ENCODE data around the gene HSD17B12.

The HSD17B12 gene

GRCh38 chr11:43806976-43807375 lies 126.4 kb downstream of the HSD17B12 start:
- no peak for DNase-seq (ENCODE audit: low read depth)

GRCh38 chr11:43810929-43811596 lies 130.5 kb downstream of the HSD17B12 start:
- no peak for DNase-seq (ENCODE audit: low read depth)

DNA sequence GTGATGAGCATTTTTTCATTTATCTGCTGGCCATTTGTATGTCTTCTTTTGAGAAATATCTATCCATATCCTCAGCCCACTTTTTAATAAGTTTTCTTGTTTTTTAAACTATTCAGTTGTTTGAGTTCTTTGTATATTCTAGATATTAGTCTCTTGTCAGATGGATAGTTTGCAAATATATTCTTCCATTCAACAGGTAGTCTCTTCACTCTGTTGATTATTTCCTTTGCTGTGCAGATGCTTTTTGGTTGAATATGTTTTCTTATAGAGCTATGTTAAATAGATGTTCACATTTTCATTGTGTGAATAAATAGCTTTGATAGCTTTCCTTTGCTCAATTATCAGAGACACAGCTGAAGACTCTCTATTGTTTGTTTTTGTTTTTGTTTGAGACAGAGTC lies 131.9 kb downstream of the HSD17B12 start:
- no peak for DNase-seq (ENCODE audit: low read depth)

DNA sequence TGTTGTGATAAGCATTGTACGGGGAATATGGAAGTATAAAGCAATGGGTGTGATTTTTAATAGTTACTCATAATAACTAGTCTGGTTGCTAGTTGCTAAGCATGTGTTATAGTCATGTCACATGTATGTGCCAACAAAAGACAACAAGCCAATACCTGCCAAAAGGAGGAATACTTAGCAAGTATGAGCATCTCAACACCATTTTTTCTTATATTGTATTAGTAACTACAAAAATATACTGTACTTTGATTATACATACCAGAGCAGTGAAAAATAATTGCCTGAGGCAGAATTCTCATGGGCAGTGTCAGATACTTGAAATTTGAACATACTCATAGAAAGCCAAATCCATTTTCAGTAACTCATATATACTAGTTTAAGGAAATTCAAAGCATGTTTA lies 137.7 kb downstream of the HSD17B12 start:
- DNase-seq (ENCODE audit: low read depth), result no peak

DNA sequence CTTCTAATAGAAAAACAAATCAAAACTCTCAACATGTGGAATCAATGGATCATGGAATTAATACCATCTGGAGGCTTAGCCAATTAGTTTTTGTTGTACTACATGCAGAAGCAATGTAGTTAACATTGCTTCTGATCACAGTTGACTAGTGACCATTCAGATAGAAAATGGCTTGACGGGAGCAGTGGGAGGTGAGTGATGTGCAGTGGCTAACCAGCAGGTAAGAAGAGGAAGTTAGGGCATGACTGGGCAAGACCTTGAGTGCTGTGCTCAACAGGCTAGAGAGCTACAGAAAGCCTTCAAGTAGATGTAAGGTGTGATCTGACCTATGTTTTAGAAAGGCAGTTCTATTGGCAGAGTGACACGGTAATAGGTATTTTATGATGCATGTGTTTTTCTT lies 139.4 kb downstream of the HSD17B12 start:
- no peak for DNase-seq (ENCODE audit: low read depth)

DNA sequence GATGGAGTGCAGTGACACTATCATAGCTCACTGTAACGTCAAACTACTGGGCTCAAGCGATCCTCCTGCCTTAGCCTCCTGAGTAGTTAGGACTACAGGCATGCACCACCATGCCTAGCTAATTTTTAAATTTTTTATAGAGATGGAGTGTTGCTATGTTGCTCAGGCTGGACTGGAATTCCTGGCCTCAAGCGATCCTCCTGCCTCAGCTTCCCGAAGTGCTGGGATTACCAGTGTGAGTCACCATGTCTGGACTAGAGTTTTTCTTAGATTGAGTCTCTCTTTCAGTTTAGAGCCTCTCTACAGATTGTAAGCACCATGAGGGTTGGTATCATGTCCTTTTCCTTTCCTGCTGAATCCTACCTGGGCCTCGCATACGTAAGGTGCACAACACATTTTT lies 142.8 kb downstream of the HSD17B12 start:
- DNase-seq (ENCODE audit: low read depth), result no peak

DNA sequence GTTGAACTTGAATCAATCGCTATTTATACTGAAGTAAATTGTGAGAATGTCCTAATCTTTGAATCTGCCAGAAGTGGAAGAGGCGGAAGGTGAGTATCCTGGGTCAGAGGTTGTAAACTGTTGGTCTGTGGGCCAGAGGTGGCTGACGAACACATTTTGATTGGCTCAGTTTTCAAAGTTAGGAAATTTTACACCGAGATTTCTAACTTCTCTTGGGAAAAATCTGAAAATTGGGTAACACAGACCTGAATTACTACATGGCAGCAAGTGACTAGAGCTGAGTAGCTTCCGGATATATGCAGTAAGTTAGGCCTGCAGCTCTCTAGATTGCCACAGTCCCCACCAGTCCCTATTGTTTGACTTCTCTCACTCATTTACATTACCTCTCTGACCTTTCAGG lies 143.3 kb downstream of the HSD17B12 start:
- no peak for DNase-seq (ENCODE audit: low read depth)

DNA sequence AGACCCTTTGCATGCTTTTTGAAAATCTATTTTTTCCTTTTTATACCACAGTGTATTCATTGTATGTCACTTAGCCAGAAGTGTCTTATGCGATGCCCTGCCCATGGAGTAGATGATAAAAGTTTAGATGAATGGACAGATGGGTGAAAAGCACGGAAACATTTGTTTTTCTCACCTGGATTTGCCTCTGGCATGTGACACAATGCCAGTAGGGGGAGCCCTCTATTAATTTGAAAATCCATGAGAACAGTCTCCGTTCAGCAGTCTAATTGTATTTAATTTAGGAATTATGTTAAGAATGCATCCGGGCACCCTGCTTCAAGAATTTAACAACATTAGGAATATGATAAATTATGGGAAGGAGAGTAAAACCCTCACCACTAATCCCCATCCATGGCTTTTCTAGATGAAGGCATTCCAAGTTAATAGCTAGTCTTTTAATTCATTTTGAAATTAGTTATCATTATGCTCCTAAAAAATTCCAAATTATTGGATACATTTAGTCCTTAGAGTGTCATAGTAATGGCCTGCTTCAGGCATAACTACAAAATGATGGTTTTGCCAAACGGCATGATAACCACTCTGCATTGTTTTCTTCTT lies 144.8 kb downstream of the HSD17B12 start:
- DNase-seq (ENCODE audit: low read depth), result peak; percentile 43

GRCh38 chr11:43830928-43831440 lies 150.4 kb downstream of the HSD17B12 start:
- peak; percentile 100 for DNase-seq (ENCODE audit: low read depth)

GRCh38 chr11:43832536-43832935 lies 152.0 kb downstream of the HSD17B12 start:
- no peak for DNase-seq (ENCODE audit: low read depth)

- peak; percentile 85 for DNase-seq (ENCODE audit: low read depth)
Observed at GRCh38 chr11:43833657-43834073, 153.1 kb downstream of the HSD17B12 start.

- no peak for DNase-seq (ENCODE audit: low read depth)
Observed at GRCh38 chr11:43834286-43834685, 153.7 kb downstream of the HSD17B12 start.

- DNase-seq (ENCODE audit: low read depth), result peak; percentile 65
Observed at GRCh38 chr11:43835104-43835503, 154.6 kb downstream of the HSD17B12 start.

DNA sequence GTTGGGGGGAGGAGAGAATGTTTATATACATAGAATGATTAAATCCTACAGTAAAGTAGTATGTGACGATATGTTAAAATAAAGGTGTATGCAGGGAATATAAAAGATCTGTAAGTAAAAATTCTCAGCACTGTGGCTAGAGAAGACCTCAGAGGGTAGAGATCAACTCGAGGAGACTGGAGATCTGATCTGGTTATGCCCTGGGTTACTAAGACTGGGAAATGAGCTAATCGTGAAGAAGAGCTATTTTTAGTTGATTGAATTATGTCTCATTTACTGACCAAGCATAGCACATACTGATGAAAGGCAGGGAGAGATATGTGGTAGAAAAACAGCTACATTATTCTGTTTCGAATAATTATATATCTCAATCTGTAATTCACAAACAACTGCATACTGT lies 157.3 kb downstream of the HSD17B12 start:
- DNase-seq (ENCODE audit: low read depth), result peak; percentile 11

DNA sequence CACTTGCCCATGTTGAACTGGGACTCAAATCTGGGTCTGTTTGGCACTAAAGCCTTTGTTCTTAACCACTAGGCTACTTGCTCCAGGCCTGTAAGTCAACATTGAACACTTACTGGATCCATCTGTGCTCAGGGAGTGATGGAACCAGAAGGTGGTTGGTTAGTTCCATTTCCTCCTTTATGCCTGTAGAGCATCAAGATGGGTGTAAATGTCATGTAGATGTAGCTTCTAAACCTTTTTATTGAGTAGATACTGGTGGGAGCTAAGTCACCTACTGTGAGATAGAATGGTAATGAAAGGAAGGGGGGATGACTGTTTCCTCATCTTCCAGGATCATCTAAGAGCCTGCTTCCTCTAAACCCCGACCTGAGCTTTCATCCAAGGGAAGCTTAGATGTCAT lies 161.5 kb downstream of the HSD17B12 start:
- DNase-seq (ENCODE audit: low read depth), result no peak

DNA sequence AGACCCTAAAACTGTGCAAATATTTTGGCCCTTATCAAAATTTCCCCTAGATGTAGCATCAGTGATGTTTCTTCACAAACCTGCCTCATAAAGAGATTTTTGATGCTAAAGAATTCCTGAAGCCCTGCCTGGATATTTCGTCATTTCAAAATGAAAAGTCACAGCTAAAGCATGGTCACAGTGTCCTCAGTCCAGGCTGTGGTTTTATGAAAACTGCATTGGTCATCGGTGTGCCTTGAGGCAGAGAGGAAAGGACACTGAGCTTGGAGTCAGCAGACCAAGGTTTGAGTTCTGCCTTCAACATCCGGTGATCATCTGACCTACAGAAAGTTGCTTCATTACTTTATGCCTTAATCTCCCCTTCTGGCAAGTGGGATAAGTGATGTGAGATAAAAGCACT lies 165.3 kb downstream of the HSD17B12 start:
- DNase-seq (ENCODE audit: low read depth), result no peak

DNA sequence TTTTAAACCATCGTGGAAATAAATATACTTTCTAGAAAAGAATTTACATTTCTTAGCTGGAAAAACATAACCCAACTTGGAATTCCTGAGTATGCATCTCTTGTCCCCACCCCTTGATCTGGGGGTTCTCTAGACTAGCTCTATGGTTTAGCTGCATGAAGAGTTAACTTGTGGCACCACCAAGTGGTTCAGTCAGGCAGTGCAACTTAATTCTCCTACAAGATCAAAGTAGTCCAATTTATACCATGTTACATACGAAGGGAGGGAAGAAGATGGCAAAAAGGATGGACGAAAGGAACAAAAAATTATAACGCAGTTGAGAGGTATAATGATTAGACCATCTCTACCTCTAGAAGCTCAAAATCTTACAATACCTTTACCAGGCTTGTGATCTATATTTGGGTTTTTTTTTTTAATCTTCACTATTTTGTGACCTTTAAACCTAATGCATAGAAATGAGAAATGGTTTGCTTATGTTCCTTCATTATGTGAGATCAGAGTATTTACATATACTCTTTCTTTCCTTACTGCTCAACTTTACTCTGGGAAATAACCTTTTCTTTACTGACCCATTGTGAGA lies 171.6 kb downstream of the HSD17B12 start:
- DNase-seq (ENCODE audit: low read depth), result peak; percentile 86

DNA sequence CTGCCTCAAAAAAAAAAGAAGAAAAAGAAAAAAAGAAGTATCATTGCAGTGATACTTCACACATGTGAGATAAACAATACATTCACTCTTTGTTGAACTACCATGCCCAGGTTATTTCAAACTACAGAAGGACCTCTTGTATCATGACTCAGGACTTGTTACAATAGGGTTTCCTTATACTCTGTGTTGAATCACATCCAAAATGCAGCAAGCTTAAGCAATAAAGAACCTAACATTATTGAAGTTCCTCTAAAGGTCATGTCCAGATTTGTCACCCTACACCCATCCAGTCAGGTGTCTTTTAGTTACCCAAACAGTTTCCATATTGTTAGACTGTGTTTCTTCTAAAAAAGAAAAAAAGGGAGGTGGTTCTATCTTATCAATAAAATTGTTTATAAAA lies 173.2 kb downstream of the HSD17B12 start:
- DNase-seq (ENCODE audit: low read depth), result peak; percentile 77

DNA sequence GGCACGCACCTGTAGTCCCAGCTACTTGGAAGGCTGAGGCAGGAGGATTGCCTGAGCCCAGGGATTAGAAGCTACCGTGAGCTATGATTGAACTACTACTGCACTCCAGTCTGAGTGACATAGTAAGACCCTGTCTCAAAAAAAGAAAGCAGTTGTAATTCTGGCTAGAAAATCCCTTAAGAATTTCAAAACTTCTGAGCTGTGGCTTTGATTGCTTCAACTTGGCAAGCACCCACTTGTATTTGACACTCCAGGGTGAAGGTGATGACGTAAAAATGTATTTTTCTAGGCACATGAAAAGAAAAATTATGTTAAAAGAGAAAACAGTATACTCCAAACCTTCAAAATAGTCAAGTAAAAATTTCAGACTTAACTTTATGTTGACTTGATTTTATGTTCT lies 176.5 kb downstream of the HSD17B12 start:
- DNase-seq (ENCODE audit: low read depth), result peak; percentile 85

DNA sequence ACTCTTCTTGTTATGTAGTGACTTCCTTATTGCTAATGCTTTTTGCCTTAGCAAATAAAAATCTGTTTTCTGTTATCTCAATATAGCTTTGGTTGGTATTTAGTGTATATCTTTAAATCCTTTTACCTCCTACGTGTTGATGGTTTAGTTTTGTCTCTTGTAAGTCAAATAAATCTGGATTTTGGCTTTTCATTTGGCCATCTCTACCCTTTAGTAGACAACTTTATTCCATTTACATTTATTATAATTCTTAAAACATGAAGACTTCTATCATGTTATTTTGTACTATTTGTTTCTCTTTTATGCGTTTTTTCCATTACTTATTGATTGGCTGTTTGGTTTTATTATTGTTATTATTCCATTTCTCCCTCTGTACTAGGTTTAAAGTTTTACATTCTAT lies 180.6 kb downstream of the HSD17B12 start:
- DNase-seq (ENCODE audit: low read depth), result no peak

DNA sequence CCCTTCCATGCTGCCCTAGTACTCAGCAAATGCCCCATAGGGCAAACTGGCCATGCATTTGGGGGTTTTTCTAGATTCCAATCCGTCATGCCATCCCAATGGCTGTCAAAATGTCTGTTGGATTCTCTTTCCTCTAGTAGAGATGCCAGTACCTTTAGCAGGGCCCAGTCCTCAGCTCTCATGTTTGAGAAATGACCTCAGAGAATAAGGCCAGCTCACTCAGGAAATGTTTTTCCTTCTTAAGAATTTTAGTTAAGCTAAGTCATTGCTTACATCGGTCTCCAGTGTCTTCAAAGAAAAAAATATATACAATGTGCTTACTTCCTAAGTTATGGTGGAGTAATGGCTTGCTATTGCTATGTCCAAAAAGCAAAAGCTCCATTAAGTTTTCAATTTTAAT lies 186.0 kb downstream of the HSD17B12 start:
- DNase-seq (ENCODE audit: low read depth), result peak; percentile 91

DNA sequence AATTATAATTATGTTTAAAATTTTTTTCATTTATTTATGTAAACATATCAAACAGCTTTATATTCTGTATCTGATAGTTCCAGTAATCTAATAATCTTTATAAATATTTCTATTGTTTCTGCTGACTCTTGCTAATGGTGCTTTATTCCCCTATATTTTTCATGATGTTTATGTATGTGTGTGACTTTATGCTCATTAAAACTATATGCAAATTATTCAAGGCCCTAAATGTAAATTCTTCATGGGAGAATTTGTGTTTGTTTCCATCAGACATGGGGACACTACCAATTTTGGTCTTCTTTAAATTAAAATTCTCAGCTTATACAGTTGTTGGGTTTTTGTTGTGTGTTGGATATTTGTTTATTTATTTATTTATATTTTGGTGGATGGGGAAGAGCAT lies 186.4 kb downstream of the HSD17B12 start:
- no peak for DNase-seq (ENCODE audit: low read depth)

- peak; percentile 97 for DNase-seq (ENCODE audit: low read depth)
Observed at GRCh38 chr11:43868852-43869567, 188.5 kb downstream of the HSD17B12 start.
